Glomerular endothelial cell (primary cell): ENCODE results near the gene CPEB4. TPM values are rescaled to one million over a fixed set of nuclear protein-coding genes. Genes with fewer than 3 reads are reported as not detected.

Experiments
- DNase-seq: peaks from one replicate; pipeline ENCODE4 v3.0.0-alpha.2; 2011; ENCODE audit warnings: low read depth, low spot score; ENCODE audit errors: extremely low read depth
- total RNA-seq: library from RNA; depleted of rRNA; stranded (reverse); fragments of >200 nt; gene quantifications from 2 replicates; pipeline ENCODE4 v1.2.3, GENCODE V29; 2015

The CPEB4 gene
- total RNA-seq, 1 donor from 2014 or later: 12.4 TPM

DNA sequence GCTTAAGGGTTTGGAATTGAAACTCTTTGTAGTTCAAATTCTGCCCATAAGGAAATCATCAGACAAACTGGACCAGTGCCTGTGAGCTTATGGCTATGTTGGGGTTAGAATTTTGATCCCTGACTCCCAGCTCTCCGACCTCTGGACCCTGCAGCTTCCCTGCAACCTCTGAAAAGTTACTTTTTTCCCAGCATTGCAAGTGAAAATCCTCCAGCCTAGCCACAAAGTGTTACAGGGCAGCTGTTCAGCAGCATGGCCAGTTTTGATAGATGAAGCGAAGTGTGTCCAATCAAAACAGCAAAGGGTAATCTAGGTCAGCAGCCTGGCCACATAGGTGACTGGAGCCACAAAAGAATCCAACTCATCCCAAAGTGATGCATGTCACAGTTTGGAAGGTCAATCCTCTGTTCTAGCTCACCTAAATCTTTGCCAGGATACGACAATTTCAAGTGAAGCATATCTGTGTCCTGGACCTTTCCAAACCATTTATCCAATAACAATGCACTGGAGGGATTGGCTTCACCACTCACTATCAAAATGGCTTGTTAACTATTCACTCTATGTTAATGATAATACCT lies 4.7 kb upstream of the CPEB4 start:
- no peak for DNase-seq

DNA sequence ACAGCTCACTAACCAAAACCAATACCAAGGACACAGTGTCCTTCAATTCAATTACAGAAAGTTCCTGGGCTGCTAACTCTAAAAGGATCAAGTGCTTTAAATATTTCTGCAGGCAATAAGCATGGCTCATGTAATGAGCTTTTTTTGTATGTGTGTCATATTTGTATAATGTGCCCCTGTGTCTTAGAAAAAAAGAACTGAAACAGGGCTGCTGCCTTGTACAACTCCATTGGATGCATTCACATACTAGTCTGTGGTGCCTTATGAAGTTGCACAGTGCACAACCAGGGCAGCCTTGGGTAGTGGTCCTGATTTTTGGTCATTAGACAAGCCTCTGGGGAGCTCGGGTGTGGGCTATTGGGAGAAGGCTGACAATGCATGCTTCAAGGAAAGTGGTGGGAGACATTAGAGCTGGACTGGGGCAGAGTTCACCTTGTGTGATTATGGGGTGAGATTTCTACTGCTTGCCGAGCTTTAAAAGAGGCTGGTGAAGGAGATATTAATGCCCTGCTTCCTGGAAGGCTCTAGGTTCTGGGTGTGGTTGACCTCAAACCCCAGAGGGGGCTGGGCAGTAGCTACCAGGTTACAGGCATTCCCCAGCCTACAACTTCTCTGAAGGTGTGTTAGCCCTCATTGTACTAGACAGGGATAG lies 3.6 kb upstream of the CPEB4 start:
- no peak for DNase-seq

DNA sequence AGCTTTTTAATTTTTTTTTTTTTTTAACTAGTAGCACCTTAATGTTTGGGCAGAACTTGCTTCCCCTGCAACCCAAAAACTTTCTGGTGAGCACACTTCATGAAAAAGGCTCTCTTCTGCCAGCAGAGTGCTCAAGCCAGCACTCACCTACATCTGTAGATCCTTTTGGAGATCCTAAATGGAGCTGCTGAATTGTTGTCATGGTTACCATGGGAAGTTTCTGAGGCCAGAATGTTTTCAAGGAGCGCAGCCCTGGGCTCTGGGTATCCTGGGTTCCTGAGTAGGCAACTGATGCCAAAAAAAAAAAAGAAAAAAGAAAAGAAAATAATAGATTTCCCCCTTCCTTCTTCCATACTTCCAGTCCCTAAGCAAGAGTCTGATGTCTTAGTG lies 3.1 kb upstream of the CPEB4 start:
- DNase-seq: no peak

DNA sequence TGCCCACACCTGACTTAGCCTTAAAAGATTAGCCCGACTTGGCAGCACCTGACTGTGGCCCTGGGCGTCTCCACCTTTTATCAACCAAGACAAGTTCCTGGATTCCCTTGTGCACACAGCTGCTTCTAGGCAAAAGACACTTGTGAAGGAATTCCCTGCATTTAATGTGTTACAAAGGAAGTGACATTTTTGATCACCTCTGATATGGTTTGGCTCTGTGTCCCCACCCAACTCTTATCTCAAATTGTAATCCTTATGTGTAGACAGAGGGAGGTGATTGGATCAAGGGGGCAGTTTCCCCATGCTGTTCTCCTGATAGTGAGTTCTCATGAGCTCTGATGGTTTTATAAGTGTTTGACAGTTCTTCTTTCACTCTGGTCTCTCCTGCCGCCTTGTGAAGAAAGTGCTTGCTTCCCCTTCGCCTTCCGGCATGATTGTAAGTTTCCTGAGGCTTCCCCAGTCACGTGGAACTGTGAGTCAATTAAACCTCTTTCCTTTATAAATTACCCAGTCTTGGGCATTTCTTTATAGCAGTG lies 2.6 kb upstream of the CPEB4 start:
- no peak for DNase-seq

DNA sequence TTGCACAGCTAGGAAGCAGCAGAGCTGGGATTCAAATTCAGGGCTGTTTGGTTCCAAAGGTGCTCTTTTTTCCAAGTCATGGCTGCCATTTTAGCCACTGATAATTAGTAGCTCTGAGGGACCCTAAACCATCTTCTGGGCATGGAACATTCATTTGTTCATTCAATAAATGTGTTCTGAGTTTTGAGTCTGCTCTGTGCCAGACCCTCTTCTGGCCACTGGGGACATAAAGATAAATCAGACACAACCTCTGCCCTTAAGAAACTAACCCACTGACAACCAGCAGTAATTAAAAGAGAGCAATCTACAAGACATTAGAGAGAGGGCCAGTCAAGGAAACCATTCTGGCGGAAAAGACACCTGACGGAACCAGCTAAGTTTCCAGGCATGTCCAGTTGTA lies 2.0 kb upstream of the CPEB4 start:
- DNase-seq: no peak

DNA sequence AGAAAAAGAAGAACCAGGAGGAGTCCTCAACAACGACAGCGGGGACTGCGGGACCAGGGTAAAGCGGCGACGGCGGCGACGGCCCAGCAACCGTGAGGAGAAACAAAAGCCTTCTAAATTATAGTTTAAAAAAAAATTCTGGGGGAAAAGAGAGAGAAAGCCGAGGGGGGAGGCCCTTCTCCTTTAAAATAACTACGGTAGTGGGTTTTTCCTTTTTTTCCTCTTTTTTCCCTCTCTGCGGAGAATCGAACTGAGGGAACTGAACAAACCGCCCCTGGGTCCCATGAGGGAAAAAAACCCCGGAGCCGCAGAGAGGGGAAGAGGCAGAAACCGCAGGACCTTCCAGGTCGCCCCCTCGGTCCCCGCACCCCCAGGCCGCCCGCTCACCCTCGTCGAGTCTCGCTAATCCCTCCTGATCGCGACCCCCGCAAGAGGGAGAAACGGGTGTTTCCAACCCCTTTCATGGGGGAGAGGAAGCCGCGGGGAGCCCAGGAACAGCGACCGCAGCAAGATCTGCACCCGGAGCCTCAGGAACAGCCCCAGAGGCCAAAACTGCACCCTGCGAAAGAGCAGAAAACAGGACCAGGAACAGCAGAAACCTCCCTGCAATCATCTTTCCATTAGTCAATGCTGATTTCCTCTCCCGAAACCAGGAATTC lies 453 bp downstream of the CPEB4 start:
- no peak for DNase-seq

DNA sequence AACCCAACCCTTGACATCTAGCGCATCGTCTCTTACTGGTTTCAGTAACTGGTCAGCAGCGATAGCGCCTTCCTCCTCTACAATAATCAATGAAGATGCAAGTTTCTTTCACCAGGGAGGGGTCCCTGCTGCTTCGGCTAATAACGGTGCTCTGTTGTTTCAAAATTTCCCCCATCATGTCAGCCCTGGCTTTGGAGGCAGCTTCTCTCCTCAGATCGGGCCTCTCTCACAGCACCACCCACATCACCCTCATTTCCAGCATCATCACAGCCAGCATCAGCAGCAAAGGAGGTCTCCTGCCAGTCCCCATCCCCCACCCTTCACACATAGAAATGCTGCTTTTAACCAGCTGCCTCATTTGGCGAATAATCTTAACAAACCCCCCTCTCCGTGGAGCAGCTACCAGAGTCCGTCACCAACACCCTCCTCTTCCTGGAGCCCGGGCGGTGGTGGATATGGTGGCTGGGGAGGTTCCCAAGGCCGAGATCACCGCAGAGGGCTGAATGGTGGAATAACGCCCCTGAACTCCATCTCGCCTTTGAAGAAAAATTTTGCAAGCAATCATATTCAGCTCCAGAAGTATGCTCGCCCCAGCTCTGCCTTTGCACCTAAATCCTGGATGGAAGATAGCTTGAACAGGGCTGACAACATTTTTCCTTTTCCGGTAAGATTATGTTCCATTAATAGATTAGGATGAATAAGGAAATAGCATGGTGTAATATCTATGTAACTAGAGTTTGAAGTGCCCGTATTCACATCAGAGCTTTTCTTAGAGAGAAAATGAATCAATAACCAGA lies 2.2 kb downstream of the CPEB4 start:
- DNase-seq: no peak

DNA sequence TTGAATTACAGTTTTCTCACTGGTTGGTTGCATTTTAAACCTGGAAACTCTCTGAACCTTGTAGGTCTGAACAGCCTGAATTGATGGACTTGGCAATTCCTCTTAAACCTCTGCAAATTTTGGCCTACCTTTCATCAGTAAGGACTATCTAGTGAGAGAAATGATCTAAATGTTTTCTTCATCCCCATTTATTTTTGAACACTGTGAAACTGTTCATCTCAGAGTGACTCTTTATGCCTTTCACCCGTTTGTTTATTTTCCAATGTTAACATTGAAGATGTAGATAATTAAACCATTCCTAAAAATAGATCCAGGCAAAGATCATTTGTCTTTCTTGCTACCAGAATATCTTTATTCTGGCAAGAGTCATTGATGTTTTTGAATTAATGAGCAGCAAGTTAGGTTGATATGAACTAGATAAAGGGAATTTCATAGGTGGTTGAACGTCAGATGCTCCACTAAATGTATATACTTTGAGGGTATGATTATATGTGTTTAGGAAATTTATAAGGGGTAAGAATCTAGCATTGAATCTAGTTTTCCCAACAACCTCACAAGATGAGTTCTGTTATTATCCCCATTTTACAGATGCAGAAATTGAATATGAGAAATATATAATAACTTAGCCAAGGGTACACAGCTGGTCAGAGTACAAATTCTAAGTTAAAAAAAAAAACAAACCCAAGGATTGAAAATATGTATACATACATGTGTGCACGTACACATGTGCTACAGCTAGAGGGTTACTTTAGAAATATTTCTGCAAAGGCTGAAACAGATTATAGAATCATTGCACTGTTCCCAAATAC lies 3.4 kb downstream of the CPEB4 start:
- DNase-seq: no peak

DNA sequence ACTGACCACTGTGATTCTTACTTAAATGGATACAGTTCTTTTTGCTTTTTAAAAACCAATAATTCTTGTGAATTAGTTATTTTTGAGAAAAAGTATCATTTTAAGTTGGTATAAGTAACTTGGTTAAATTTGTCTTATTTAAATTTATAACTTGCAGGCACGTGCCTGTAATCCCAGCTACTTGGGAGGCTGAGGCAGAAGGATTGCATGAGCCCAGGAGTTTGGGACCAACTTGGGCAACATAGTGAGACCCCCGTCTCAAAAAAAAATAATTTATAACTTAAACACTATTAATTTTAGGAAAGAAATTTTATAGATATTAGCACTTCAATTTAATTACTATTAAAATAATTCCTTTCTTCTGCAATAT lies 5.0 kb downstream of the CPEB4 start:
- DNase-seq: no peak

DNA sequence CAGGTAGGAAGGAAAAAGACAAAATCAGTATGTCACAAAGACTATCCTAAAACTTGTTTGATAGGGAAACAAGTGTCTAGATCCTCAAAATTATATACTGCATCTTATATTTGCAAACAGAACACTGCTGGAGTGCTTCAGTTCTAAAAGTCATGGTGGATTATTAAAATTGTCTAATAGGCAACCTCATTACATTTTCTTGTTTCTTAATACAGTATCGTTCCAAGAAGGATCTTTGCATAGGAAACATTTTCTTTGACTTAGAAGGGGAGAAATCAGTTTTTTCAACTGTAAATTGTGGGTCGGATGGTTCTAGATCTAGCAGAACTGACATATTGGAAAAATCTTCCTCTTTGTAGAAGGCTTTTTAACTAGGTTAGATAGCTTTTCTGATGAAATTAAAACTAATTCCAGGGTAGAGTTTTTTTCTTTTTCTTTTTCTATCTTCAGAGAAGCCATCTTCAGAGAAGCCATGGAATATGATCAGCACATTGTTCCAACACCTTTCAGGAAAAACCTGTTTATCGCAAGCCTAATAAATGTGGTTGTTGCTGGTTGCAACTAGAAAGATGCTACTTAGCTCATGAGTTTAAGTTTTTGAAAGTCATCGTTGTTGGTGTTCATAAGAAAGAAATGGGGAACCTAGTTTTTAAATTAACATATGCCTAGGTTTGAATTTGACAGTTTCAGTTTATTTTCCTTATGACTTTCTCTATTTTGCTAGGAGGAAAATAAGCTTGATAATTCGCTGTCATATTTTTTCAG lies 7.4 kb downstream of the CPEB4 start:
- no peak for DNase-seq

DNA sequence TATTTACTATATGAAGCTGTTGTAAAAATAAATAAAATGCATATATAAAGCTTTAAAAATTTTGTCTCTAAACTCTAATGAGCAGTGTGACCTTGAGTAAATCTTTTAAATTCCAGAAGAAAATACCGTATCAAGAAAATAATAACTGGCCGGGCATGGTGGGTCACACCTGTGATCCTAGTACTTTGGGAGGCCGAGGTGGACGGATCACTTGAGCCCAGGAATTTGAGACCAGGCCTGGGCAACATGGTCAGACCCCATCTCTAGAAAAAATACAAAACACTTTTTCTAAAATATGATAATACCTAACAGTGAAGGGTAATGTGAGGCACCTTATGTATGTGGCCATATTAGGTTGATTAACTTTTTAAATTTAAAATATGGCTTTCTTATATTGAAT lies 8.5 kb downstream of the CPEB4 start:
- DNase-seq: no peak

DNA sequence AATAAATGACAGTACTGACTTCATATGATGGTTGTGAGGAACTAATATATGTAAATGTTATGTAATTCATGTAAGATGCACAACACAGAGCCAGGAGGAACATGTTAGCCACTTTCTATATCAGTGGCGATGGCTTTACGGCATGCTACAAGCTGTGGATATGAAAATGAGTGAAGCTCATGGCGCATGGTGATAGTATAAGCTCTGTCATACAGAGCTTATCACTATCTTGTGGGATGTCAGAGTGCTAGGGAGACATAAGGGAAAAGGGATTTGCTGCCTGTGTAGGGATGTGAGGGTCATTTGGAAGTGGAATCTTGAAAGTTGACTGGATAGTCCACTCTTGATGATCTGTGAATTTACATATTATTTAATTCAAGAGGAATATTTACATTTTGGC lies 13.6 kb downstream of the CPEB4 start:
- DNase-seq: no peak

DNA sequence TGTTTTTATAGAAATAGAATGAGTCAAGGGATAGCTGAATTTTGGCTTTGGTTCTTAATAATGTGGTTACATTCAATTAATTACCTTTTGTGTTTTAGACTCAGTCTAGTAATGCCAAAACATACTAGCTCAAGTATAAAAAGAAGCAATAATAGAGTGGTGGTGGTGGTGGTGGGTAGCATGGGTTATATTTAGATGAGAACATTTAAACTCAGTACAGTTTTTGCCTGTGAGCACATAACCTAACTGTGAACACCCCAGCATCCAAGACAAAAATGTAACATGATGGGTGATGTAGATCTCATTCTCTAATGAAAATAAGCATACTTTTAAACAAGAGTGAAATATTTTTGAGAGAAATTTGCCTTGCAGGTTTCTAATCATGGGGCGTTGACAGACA lies 14.2 kb downstream of the CPEB4 start:
- no peak for DNase-seq

DNA sequence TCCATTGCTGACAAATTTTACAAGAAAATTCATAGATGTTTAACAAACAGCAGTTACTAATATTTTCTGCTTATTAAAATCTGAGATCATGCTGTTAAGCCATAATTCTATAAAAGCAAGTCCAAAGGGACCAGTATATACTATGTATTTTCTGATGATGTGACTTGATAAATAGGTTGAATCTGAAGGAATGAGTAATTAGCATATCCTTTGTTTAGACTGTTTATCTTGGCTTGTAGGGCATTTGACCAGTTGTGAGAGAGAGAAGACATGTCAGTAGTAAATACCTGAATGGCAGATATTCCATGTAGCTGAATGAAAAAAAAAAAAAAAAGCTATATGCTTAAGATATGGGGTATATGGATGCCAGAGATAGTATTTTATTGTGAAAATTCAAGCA lies 14.6 kb downstream of the CPEB4 start:
- no peak for DNase-seq

DNA sequence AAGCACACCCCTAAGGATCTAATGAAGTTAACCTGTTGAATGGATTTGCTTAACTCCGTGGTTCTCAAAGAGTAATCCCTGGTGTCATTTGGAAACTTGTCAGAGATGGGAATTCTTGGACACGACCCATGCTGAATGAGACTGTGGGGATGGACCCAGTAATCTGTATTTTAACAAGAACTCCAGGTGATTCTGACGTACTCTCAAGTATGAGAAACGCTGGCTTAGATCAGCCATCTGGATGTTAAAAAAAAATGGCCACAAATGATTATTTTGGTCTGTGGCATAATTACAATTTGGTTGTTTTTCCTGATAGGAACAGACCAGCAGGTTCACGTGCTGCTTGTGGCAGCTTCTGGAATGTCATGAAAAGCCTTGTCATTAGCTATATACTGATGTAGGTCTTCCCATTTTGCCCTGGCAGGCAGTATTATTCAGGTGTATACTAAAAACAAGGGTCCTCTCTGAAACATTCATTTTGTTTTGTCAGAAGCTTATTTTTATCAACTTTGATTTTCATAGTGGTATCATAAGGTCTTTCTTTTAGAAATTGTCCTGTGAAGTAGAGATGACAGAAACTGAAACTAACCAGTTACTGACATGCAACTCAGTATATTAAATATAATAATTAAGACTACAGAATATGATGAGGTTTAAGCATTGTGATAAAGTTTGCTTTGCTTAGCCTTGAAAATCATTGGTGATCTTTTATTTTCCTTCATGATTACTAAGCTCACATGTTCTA lies 15.4 kb downstream of the CPEB4 start:
- no peak for DNase-seq

DNA sequence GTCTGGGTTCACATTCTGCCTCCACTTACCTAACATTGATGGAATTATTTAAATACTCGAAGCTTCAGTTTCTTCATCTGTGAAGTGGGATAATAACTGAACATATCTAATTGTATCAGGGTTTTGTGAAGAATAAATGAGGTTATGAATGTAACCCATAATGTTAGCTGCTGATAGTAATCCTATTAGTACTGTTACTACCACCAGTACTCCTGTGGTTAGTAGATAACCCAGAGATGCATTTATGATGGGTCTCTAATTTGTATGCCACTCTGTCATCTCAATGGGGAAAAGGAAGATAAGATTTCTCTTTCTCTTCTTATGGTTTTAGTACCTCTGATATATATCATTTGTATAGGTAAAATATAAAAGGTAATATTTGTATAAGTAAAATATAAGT lies 16.0 kb downstream of the CPEB4 start:
- DNase-seq: no peak

DNA sequence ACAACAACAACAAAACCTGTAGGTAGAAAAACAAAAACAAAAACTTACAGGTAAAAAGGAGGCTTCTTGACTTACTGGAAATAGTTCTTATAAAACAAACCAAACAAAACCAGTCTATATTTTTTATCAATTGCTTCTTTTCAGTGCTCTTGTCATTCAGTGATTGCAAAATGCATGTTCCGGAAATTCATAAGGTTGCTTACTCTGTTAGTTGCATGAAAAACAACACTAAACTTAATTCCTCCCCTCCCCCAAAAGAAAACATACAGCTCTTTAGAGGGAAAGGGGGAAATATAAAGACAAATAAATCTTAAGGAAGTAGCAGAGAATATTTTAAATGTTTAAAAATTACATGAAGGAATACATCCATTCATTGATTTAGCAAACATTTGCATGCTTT lies 19.1 kb downstream of the CPEB4 start:
- DNase-seq: no peak

DNA sequence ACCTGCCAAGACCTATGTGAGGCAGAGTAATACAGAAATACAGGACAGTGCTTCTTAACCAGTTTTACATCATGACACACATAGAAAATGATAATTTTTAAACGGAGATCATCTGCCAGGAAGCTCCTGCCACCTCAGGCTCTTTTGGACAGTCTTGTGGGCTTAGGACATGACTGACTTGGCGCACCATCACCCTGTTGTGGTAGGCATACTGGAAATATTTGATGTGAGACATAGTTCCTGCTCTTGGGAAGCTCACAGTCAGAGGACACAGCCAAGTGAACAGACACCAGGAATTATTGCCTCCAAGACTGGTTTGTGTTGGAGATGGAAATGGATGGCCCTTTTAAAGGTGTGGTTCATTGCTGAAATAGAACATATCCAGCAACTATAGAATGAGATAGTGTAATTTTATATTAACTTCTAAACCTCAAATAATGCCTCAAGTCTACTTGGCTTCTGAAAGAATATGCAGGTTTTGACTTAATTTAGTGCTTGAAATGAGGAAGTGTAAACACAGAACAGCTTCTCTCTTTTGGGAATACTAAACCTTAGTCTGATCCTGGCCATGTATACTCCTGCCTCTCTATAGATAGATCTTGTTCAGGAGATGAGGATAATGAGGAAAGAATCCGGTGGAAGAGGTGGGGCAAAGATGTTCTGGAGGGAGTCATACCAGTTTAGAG lies 19.7 kb downstream of the CPEB4 start:
- DNase-seq: no peak

DNA sequence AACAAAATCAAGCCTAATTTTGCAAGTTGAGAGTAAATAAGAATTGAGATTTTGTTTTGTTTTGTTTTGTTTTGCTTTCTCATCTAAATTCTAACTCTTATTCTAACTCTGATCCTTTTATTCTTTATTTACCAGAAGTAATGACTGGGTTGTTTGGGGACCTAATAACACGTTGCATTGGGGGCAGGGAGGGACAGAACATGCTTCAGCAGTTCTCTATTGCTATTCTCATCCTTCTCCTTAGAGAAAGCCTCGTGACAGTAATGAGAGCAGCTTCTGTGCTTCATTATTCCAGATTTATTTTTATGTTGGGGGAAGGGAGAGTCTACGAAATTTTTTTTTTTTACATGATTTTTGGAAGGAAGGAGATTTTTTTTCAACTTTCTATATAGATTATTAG lies 21.1 kb downstream of the CPEB4 start:
- no peak for DNase-seq
